ENCODE measurements around the gene SLC9A1. TPM values are rescaled to one million over a fixed set of nuclear protein-coding genes. Genes with fewer than 3 reads are reported as not detected.

The SLC9A1 gene
- total and polyA plus RNA-seq, 10 of the 15 experiments (the other 5 are each of a cell fraction or from before 2014, with no cell fraction given): 0.87 to 21.4 (median 4.3) TPM

- no peak for TF ChIP-seq IKZF1 (conservative IDR thresholded peaks at IDR 0.05)
These were observed 17.9 kb downstream of the SLC9A1 start (continued) for GRCh38 chr1:27136998-27137542.

DNA sequence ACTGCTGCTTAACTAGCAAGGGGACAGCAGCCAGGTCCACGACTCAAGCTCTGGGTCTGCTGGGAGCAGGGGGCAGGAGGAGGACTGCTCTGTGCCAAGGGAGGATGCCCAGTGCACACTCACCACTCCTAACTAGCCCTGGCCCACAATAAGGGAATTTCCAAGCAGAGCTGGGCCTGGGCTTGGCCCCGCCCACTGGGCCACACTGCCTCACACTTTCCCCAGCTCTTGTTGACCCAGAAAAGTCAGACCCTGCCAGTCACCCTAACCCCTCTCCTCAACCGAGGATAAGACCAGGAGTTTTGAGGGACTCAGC, 18.7 kb downstream of the SLC9A1 start:
- no peaks in the 10 kb centered on the region for H3K9me3 ChIP-seq (replicated peaks; ENCODE audit: control insufficient read depth, insufficient read depth, low read length)
- 66% methylated on average over 3 of the region's 3 CpGs for WGBS (ENCODE audit: insufficient coverage, insufficient replicate concordance, low lambda C conversion rate, missing lambda C conversion rate)
- intact Hi-C loops (cut with micrococcal nuclease; ENCODE audit: unreplicated experiment): no loop called here
- CTCF ChIA-PET: interaction anchor here (0.9 to 4.0 kb wide), 7 partner anchors 12 to 148 kb away, joined by 3 to 18 read pairs (median 6); partner anchors contain the start of gene SLC9A1
- ATAC-seq (peak; percentile 57), FAIRE-seq (no peak), DNase-seq (ENCODE audit: low read depth, low spot score) (no peak)
- no peaks in the 10 kb centered on the region for H3K27me3 ChIP-seq (replicated peaks in 1 of 2; ENCODE audit: control insufficient read depth in 2 of 2, insufficient read depth in 2 of 2, low read length in 1 of 2)
- H3K4me3 ChIP-seq: no peak overlapping the region
- SMC1A ChIA-PET (ENCODE audit: uncharacterized antibody, unreplicated experiment): interaction anchor here (0.7 to 2.6 kb wide), 7 partner anchors 9 to 36 kb away, joined by 3 to 9 read pairs (median 5); no protein-coding TSS in a partner anchor
- in situ Hi-C loops (cut with MboI): no loop called here
- H3K4me1 ChIP-seq (ENCODE audit: control insufficient read depth, insufficient read depth, low read length): peaks cover 51% of the 10 kb centered on the region
- H2AFZ ChIP-seq (ENCODE audit: control insufficient read depth, low read depth, low read length): no peak overlapping the region
- H3K79me2 ChIP-seq (ENCODE audit: control insufficient read depth, insufficient read depth, low read length): peaks cover 9% of the 10 kb centered on the region
- no peak overlapping the region for H3K9ac ChIP-seq (ENCODE audit: control insufficient read depth, insufficient read depth, low read length)
- TF ChIP-seq, protein P1, sequence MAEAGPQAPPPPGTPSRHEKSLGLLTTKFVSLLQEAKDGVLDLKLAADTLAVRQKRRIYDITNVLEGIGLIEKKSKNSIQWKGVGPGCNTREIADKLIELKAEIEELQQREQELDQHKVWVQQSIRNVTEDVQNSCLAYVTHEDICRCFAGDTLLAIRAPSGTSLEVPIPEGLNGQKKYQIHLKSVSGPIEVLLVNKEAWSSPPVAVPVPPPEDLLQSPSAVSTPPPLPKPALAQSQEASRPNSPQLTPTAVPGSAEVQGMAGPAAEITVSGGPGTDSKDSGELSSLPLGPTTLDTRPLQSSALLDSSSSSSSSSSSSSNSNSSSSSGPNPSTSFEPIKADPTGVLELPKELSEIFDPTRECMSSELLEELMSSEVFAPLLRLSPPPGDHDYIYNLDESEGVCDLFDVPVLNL (IDR thresholded peaks at IDR 0.05; ENCODE audit: low read depth, low read length): no peak
- TF ChIP-seq, protein P2, sequence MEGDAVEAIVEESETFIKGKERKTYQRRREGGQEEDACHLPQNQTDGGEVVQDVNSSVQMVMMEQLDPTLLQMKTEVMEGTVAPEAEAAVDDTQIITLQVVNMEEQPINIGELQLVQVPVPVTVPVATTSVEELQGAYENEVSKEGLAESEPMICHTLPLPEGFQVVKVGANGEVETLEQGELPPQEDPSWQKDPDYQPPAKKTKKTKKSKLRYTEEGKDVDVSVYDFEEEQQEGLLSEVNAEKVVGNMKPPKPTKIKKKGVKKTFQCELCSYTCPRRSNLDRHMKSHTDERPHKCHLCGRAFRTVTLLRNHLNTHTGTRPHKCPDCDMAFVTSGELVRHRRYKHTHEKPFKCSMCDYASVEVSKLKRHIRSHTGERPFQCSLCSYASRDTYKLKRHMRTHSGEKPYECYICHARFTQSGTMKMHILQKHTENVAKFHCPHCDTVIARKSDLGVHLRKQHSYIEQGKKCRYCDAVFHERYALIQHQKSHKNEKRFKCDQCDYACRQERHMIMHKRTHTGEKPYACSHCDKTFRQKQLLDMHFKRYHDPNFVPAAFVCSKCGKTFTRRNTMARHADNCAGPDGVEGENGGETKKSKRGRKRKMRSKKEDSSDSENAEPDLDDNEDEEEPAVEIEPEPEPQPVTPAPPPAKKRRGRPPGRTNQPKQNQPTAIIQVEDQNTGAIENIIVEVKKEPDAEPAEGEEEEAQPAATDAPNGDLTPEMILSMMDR (IDR thresholded peaks at IDR 0.05 in 2 of 3, conservative IDR thresholded peaks at IDR 0.05 in 1 of 3; ENCODE audit: control insufficient read depth in 2 of 3, extremely low read depth in 1 of 3, insufficient read depth in 1 of 3, low read depth in 3 of 3, low read length in 3 of 3): 0 out of 6 replicates have a peak, but pooled peaks of 1 of the 3 experiments have one; percentile 1
- TF ChIP-seq NFXL1 (IDR thresholded peaks at IDR 0.05; ENCODE audit: borderline replicate concordance) (0 out of 2 replicates have a peak, but pooled peaks have one; percentile 67), CREB1 (IDR thresholded peaks at IDR 0.05; ENCODE audit: low read depth) (no peak), SREBF1 (IDR thresholded peaks at IDR 0.05; ENCODE audit: low read length) (no peak), SPI1 (IDR thresholded peaks at IDR 0.05; ENCODE audit: borderline replicate concordance, insufficient read depth, low read depth, low read length) (no peak)
- TF ChIP-seq, protein P3, sequence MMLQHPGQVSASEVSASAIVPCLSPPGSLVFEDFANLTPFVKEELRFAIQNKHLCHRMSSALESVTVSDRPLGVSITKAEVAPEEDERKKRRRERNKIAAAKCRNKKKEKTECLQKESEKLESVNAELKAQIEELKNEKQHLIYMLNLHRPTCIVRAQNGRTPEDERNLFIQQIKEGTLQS (IDR thresholded peaks at IDR 0.05; ENCODE audit: borderline replicate concordance, extremely low read depth, low read depth, low read length): no peak
- H3K36me3 ChIP-seq (ENCODE audit: control insufficient read depth in 2 of 2, insufficient read depth in 2 of 2, low read length in 1 of 2): no peaks in the 10 kb centered on the region; a peak in 2 of 4 replicates
- RAD21 ChIA-PET (ENCODE audit: unreplicated experiment): interaction anchor here (0.6 to 6.5 kb wide), 5 partner anchors 18 to 954 kb away, joined by 4 to 35 read pairs (median 6); partner anchors contain the start of gene SLC9A1
- POLR2A ChIA-PET: interaction anchor here (0.8 to 5.4 kb wide), 5 partner anchors 12 to 21 kb away, joined by 3 to 33 read pairs (median 4); partner anchors contain the start of gene SLC9A1
- peak overlapping the region; percentile 39 for H3K4me2 ChIP-seq (ENCODE audit: control insufficient read depth, insufficient read depth)
- BruUV-seq (replicated peaks): no TSS peak
- H3K27ac ChIP-seq (ENCODE audit: control insufficient read depth, insufficient read depth): peak overlapping the region; percentile 83
- no peaks in the 10 kb centered on the region for H4K20me1 ChIP-seq (ENCODE audit: control insufficient read depth, insufficient read depth)

Data from GM12878 (cell line).